GM21526 (cell line): Measurements from ENCODE around the gene C2orf76.
A peak's percentile ranks its signal among the peaks of the same experiment; 100 is the strongest.
"Not testable (repeated sequence)": the region's sequence is repeated elsewhere in the genome, so short reads cannot be mapped to it uniquely, and the experiment has no call there.

Experiments
- ATAC-seq: cut with Tn5 transposase; IDR thresholded peaks from one replicate; pipeline ENCODE4 v1.9.1; 2021; ENCODE audit warnings: moderate library complexity; ENCODE audit not compliant: unreplicated experiment, low FRiP score

C2orf76 gene

GRCh38 chr2:119366649-119367471 is at the start of gene C2orf76, which contains the start of gene DBI:
Gene C2orf76, minus strand, starts transcription at chr2:119366834. Its CDS starts 26,875 bp downstream, at chr2:119339959.
Gene DBI, plus strand, starts transcription at chr2:119366977. Its CDS starts 75 bp downstream, at chr2:119367052.
- peak; percentile 93 for ATAC-seq

- no peak for ATAC-seq
These were observed 49.0 kb upstream of the C2orf76 start for GRCh38 chr2:119415630-119416029.

- no peak for ATAC-seq
These were observed 48.3 kb upstream of the C2orf76 start for GRCh38 chr2:119414894-119415293.

- ATAC-seq, result no peak
These were observed 42.9 kb upstream of the C2orf76 start for GRCh38 chr2:119409506-119409905.

GRCh38 chr2:119408221-119408619 is 41.6 kb upstream of the C2orf76 start:
- ATAC-seq, result no peak

- ATAC-seq, result no peak
These were observed 41.0 kb upstream of the C2orf76 start for GRCh38 chr2:119407430-119408220.

- no peak for ATAC-seq
These were observed 38.5 kb upstream of the C2orf76 start for GRCh38 chr2:119405151-119405550.

- not testable (repeated sequence) for ATAC-seq
These were observed 37.0 kb upstream of the C2orf76 start for GRCh38 chr2:119403618-119404017.

- ATAC-seq, result no peak
These were observed 36.3 kb upstream of the C2orf76 start for GRCh38 chr2:119402645-119403560.

- no peak for ATAC-seq
These were observed 35.5 kb upstream of the C2orf76 start for GRCh38 chr2:119402106-119402505.

- no peak for ATAC-seq
These were observed 30.6 kb upstream of the C2orf76 start for GRCh38 chr2:119397196-119397595.

- no peak for ATAC-seq
These were observed 27.5 kb upstream of the C2orf76 start for GRCh38 chr2:119393971-119394748.

GRCh38 chr2:119389615-119390306 is 23.1 kb upstream of the C2orf76 start:
- ATAC-seq, result no peak

- no peak for ATAC-seq
These were observed 20.9 kb upstream of the C2orf76 start for GRCh38 chr2:119387381-119388129.

- ATAC-seq, result no peak
These were observed 18.8 kb upstream of the C2orf76 start for GRCh38 chr2:119385466-119385865.

- no peak for ATAC-seq
These were observed 18.3 kb upstream of the C2orf76 start for GRCh38 chr2:119384971-119385370.

GRCh38 chr2:119383410-119384140 is 16.9 kb upstream of the C2orf76 start:
- ATAC-seq, result no peak

GRCh38 chr2:119378566-119378965 is 11.9 kb upstream of the C2orf76 start:
- ATAC-seq, result no peak
